NCI-H2227 treated with DMSO at 0.1 percent for 48 hours (cell line): ENCODE measurements around the gene ADARB2.
A peak's percentile ranks its signal among the peaks of the same experiment; 100 is the strongest.

Source experiments
- DNase-seq: peaks from one replicate; lab custom pipeline; 2025; lab: John Stamatoyannopoulos, UW

Gene ADARB2

DNA sequence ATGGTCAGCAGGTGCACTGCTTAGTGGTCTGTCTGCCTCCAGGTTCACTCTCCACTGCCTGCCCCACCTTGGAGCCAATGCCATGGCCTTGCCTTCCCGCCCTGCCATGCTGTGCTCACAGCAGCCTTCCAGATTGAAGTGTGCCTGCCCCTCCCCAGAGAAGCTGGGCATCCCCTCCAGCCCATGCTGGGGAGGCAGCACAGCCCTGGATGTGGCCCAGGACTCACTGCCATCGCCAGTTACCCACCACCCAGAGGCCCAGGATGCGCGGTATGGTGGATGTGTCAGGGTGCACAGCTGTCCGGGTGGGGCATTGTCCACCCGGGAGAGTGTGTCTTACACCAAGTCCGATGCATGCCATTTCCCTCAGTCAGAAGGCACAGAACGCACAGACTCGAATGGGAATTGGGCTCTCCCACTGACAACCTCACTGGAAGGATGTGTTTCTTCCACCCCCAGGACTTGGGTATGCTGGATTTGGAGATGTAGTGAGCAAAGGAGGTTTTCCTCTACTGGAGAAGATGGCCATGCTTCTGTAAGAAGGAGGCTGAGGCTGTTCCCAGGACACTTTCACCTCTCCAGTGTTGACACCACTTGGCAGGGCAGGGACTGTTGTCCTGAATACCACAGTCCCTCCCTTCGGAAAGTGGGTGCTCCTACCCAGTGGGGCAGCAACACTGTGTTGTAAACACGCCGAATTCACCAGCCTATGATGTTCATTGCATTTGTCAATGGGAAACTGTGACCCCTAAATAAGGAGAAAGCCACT is 122.0 kb downstream of the ADARB2 start:
- DNase-seq: no peak

- DNase-seq: no peak
These were observed 123.8 kb downstream of the ADARB2 start for GRCh38 chr10:1613511-1613910.

DNA sequence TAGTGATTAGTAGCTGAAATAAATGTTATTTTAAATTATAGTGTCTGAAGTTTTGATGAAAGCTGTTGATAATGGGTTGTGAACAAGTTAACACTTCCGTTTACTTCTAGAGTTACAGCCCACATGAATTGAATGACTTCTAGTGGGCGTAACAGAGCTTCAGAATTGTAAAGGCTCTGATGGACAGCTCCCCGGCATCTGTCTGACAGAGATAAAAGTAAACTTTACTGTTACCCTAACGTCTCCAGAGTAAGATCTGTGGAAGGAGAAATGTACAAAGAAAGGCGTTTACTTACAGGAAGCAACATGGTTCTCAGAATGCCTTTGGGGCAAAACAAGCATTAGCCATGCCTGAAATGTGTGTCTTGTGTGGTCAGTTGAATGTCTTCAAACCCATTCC is 124.4 kb downstream of the ADARB2 start:
- DNase-seq: no peak

DNA sequence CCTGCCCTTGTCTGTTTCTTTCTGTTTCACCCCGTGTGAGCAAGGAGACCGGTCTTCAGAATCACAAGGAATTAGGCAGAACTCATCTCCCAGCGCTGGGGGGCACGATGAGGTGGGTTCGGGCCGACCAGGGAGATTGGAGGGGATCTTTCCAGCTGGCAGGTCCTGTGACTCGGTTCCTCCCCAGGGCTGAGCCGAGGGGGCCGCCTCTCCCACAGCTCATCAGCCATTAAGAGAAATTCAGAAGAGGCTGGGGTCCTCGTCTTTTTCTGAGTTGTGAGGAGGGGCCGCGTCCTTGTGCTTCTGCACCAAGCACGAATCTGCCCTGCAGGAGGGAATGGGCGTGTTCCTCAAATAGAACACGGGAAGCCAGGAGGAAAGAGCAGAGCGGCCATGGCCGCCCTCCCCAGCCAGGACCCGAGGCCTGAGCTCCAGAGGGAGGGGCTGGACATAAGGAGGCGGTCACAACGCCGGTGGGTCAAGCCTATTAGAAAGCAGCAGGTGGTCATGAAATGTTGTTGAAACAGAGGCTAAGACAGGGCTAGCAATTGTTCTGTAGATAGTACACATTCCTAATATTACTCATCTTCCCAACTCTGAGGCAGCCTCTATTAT is 125.3 kb downstream of the ADARB2 start:
- no peak for DNase-seq

DNA sequence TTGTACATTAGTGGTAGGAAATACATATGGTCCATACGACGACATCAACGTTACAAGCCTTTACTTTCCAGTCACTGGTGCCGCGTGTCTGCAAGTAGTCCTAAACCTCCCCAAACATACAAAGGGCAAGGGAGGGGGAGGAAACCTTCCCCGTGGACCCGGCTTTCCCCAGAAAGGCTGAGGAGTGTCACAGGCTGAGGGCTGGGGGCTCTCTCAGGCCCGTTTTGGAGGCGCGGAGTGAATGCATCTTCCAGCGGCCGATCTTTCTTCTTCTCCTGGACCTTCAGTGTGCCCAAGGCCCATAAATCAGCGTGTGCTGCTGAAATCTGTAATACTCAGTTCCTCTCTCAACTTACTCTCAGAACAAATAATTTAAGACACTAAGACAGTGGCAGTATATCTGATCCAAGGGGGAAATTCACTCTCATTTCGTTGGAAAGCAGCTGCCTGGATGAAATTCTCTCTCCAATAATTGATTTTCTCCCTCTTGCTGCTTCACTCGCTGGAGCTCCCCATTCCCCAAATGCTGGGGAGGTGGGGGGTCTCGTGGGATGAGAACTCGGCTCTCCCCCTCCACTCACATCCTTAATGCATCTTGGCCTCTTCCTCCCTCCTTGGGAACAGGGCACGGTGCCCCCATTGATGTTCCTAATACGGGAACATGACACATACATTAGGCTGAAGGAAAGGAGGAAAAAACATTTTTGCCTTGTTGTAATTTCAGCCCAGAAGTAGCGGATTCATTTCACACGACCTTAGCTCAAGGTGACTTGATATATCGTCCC is 126.1 kb downstream of the ADARB2 start:
- DNase-seq: no peak

GRCh38 chr10:1609648-1609970 is 127.7 kb downstream of the ADARB2 start:
- no peak for DNase-seq

- DNase-seq: peak; percentile 1
These were observed 128.3 kb downstream of the ADARB2 start for GRCh38 chr10:1608851-1609647.

DNA sequence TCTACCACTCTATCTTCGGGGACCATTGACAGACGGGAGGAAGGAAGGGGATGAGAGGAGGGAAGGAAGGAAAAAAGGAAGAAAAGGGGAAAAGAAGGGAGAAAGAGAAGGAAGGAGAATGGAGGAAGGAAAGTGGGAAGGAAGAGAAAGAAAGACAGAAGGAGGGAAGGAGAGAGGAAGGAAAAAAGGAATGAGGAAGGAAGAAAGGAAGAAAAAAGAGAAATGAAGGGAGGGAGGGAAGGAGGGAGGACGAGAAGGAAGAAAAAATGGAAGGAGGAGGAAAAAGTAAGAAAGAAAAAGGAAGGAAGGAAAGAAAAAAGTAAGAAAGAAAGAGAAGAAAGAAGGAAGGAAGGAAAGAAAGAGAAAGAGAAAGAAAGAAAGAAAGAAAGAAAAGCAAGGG is 128.9 kb downstream of the ADARB2 start:
- no peak for DNase-seq

GRCh38 chr10:1607466-1607865 is 129.9 kb downstream of the ADARB2 start:
- no peak for DNase-seq

DNA sequence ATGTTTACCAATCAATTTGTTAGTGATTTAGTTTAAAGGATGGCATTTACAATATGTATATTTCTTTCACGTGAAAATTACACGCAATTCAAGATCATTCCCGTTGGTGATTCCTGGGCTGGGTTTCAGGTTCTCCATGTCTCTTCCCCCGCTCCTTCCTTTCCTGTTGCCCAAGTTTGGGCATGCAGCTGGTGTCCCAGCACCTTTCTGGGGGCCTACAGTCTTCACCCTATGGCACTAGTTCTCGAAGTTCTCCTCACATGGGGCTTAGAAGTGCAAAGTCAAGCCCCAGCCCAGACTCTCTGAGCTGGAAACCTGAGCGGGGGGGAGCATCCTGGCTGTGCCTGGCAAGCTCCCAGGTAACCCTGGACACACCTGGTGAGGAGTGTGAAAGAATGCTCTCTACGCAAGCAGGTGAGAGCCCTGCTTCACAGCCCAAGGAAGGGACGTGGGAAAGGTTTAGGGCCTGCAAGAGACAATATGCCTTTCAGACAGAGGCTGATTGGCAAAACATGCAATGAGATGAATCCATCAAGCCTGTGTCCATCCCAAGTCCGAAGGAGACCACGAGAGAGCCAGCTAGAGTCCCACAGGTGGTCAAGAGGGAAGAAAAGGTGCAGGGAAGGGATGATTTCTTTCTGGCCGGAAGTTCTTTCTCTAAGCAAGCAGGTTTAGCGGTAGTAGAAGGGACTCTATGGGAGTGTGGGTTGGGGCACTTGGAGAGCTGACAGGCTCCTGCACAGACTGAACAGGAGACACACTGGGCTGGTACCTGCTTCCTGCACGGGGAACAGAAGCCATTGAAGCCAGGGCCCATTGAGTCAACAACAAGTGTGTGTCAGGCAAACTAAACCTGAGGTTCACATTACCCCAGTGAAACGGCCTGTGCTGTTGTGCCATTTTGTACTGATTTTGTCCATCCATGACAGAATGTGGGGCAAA is 131.1 kb downstream of the ADARB2 start:
- DNase-seq: no peak

- DNase-seq: no peak
These were observed 132.2 kb downstream of the ADARB2 start for GRCh38 chr10:1605121-1605520.

- no peak for DNase-seq
These were observed 133.1 kb downstream of the ADARB2 start for GRCh38 chr10:1604246-1604645.

GRCh38 chr10:1603181-1603580 is 134.1 kb downstream of the ADARB2 start:
- DNase-seq: no peak

GRCh38 chr10:1602037-1602484 is 135.3 kb downstream of the ADARB2 start:
- DNase-seq: no peak

- no peak for DNase-seq
These were observed 135.9 kb downstream of the ADARB2 start for GRCh38 chr10:1601406-1601805.

DNA sequence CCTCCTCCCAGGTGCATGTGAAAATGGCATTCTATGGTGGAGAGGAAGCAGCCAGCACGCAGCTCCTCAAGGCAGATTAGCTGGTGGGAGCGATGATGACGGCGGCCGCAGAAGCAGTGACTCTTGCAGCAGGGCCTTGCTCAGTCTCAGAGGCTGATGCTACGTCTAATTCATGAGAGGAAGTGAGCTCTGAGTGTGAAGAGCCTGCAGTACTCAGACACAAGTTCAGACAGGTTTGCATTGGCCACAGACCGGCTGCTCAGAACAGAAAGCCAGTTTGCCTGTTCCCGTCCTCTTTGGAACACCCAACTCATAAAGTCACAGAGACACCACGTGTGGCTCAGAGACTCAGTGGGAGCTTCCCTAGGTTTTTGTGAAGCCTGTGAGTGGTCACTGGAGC is 136.5 kb downstream of the ADARB2 start:
- DNase-seq: no peak

DNA sequence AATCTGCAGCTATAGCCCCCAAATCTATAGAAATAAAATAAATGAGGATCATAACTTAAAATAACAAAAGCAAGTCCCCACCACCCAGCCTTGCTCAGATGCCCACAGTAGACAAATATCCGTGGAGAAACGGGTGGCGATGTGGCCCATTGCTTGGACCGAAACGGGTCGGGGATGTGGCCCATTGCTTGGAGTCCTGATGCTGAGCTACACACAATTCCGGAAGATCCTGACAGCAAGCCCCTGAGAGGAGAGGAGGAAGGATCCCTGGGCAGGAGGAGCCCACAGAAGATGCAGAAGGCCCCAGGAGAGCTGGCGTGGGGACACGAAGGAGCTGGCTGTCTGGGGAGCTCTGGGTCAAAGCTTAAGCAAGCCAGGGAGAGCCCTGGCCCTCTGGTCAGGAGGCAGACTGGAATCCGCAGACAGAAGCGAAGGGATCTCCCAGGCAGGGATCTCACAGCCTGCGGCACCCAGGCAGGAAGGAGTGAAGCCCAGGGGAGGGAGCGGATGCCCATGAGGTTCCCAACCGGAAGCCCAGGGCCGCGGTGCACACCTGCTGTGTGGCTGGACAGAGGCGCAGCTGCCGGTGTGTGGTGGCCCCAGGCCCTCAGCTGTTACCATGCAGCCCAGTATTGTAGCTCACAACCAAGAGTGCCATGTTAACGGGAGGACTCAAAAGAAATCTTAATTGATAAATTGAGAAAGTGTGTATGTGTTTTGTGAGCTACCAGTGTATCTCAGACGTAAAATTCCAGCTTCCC is 138.8 kb downstream of the ADARB2 start:
- no peak for DNase-seq

DNA sequence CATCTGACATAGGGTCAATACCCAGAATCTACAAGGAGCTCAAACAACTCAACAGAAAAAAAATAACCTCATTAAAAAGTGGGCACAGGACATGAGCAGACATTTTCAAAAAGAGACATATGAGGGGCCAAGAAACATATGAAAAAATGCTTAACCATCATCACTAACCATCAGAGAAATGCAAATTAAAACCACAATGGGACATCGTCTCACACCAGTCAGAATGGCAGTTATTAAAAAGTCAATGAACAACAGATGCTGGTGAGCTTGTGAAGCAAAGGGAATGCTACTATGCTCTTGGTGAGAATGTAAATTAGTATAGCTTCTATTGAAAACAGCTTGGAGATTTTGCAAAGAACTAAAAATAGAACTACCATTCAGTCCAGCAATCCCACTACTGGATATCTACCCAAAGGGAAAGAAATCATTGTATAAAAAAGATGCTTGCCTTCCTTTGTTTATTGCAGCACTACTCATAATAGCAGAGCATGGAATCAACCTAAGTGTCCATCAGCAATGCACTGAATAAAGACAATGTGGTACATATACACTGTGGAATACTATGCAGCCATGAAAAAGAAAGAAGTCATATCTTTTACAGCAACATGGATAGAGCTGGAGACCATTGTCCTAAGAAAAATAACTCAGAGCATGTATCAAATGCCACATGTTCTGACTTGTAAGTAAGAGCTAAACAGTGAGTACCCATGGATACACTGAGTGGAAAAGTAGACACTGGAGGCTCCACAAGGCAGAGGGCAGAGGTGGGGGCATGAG is 139.8 kb downstream of the ADARB2 start:
- no peak for DNase-seq

GRCh38 chr10:1596482-1597099 is 140.7 kb downstream of the ADARB2 start:
- DNase-seq: no peak
